Mesendoderm (in vitro differentiated cells): Measurements from ENCODE around the gene CHD6.

Experiments used
- DNase-seq: peaks from one replicate; pipeline ENCODE4 v3.0.0; 2013
- H2AK5ac ChIP-seq: 2 replicates; pipeline ENCODE4 v1.6.1; 2013; ENCODE audit warnings: low read length, inconsistent platforms
- H2BK120ac ChIP-seq: 2 replicates; pipeline ENCODE4 v1.6.1; 2013; ENCODE audit warnings: low read depth, mild to moderate bottlenecking, low read length, moderate library complexity, mixed read lengths
- H2BK15ac ChIP-seq: replicated peaks from 2 replicates; pipeline ENCODE4 v1.6.1; 2013; ENCODE audit warnings: low read depth, mild to moderate bottlenecking, moderate library complexity
- H2BK5ac ChIP-seq: 2 replicates; pipeline ENCODE4 v1.6.1; 2013; ENCODE audit warnings: low read length, inconsistent platforms
- H3K18ac ChIP-seq: 2 replicates; pipeline ENCODE4 v1.6.1; 2013; ENCODE audit warnings: mild to moderate bottlenecking, low read length, mixed read lengths
- H3K23ac ChIP-seq: one replicate; pipeline ENCODE4 v1.6.1; 2013; ENCODE audit warnings: low read length
- H3K27ac ChIP-seq: 2 replicates; pipeline ENCODE4 v1.5.1; 2013; ENCODE audit warnings: low read depth, mild to moderate bottlenecking, inconsistent platforms, low read length, moderate library complexity
- H3K27me3 ChIP-seq: 2 replicates; pipeline ENCODE4 v1.6.1; 2013; ENCODE audit warnings: low read length, control low read depth, mild to moderate bottlenecking, inconsistent platforms; ENCODE audit not compliant: insufficient read depth, poor library complexity
- H3K36me3 ChIP-seq: 2 replicates; pipeline ENCODE4 v1.6.1; 2013; ENCODE audit warnings: low read length, inconsistent platforms; ENCODE audit not compliant: control insufficient read depth, insufficient read depth
- H3K4ac ChIP-seq: one replicate; pipeline ENCODE4 v1.6.1; 2013; ENCODE audit warnings: low read depth, mild to moderate bottlenecking, low read length, moderate library complexity
- H3K4me1 ChIP-seq: 2 replicates; pipeline ENCODE4 v1.6.1; 2013; ENCODE audit warnings: low read depth, low read length, inconsistent platforms; ENCODE audit not compliant: control insufficient read depth
- H3K4me2 ChIP-seq: 2 replicates; pipeline ENCODE4 v1.6.1; 2013; ENCODE audit warnings: low read length
- H3K4me3 ChIP-seq: 2 replicates; pipeline ENCODE4 v1.5.1; 2013; ENCODE audit warnings: mild to moderate bottlenecking, low read length
- H3K56ac ChIP-seq: one replicate; pipeline ENCODE4 v1.6.1; 2013; ENCODE audit warnings: low read length
- H3K79me1 ChIP-seq: 2 replicates; pipeline ENCODE4 v1.6.1; 2013; ENCODE audit warnings: low read length, inconsistent platforms
- H3K79me2 ChIP-seq: 2 replicates; pipeline ENCODE4 v1.6.1; 2013; ENCODE audit warnings: mild to moderate bottlenecking, low read length; ENCODE audit not compliant: control insufficient read depth, insufficient read depth
- H3K9ac ChIP-seq: 2 replicates; pipeline ENCODE4 v1.6.1; 2013; ENCODE audit warnings: low read length, inconsistent platforms
- H4K5ac ChIP-seq: one replicate; pipeline ENCODE4 v1.6.1; 2013; ENCODE audit warnings: low read length
- H4K8ac ChIP-seq: one replicate; pipeline ENCODE4 v1.6.1; 2013; ENCODE audit warnings: low read depth, mild to moderate bottlenecking, control low read depth, low read length, moderate library complexity
- WGBS: extraction: QIAGEN DNeasy Blood & Tissue Kit; methylation state at CpG from one replicate; pipeline ENCODE4 v1.1.7; 2013; ENCODE audit warnings: low lambda C conversion rate, missing lambda C conversion rate; ENCODE audit not compliant: insufficient coverage; ENCODE audit errors: extremely low coverage; 5-methylcytosine and 5-hydroxymethylcytosine counted together

Gene CHD6

DNA sequence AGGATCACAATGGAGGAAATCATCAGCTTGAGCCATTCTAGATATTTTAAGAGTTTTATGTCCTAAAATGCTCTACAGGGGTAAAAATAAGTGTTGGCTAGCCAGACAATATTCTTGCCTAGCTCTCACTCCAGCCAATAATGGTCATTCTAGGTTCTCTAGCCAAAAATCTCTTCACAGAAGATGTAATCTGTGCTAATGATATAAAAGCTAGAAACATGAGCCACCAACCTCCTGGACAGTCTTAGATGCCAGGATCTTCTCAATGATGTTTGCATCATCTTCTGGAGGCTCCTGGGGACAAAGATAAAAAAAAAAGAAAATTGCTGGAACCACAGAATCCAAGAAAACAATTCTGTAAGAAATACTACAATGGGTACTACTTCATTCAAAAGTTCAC, 119.1 kb downstream of the CHD6 start:
- Histone ChIP-seq H3K56ac (no peak overlapping the region), H4K8ac (no peak overlapping the region), H3K4ac (no peak overlapping the region), H3K4me1 (no peaks in the 10 kb centered on the region), H4K5ac (no peak overlapping the region), H3K4me2 (no peak overlapping the region), H3K79me2 (no peaks in the 10 kb centered on the region), H2BK5ac (no peak overlapping the region), H3K9ac (no peak overlapping the region), H2AK5ac (no peak overlapping the region), H3K27ac (no peak overlapping the region), H2BK120ac (no peak overlapping the region), H3K36me3 (no peaks in the 10 kb centered on the region), H3K18ac (no peak overlapping the region), H2BK15ac (no peak overlapping the region), H3K79me1 (no peaks in the 10 kb centered on the region), H3K4me3 (no peak overlapping the region), H3K27me3 (no peaks in the 10 kb centered on the region), H3K23ac (no peak overlapping the region)
- no peak for DNase-seq

DNA sequence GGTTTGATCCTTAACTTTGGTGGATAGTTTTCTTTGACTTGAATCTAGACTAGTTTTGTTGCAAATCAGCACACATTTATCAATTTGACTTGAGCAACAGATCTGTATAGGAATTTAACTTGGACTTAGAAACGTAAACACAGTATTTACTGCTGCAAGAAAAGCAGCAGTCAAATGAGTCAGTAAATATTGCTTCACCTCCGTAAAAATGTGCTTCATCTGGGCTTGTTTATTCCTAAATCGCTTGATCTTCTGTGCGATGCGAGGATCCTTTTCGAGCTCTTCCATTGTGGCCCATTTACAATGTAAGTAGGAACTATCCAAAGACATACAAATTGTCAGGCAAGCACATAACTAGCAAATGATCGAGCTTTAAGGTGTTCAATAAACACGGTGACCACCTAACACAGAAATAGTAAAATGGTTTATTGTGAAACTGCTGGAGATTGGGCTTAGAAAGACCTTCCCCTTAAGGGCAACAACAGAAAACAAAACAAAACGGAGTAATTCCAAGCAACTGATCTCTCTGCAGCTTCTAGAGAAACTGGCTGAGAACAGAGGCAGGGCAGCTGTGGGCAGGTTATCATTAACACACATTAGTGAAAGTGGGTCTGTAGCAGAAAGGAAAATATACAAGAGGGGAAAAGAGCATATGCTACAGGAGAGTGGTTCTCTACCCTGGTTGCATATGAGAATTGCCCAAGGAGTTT, 120.8 kb downstream of the CHD6 start:
- Histone ChIP-seq H3K79me2 (no peaks in the 10 kb centered on the region), H3K4ac (no peak overlapping the region), H3K36me3 (no peaks in the 10 kb centered on the region), H3K18ac (no peak overlapping the region), H3K56ac (no peak overlapping the region), H2BK15ac (no peak overlapping the region), H4K5ac (no peak overlapping the region), H3K4me2 (no peak overlapping the region), H2AK5ac (no peak overlapping the region), H2BK5ac (no peak overlapping the region), H4K8ac (no peak overlapping the region), H3K23ac (no peak overlapping the region), H3K4me3 (no peak overlapping the region), H3K4me1 (no peaks in the 10 kb centered on the region), H3K27me3 (no peaks in the 10 kb centered on the region), H2BK120ac (no peak overlapping the region), H3K9ac (no peak overlapping the region), H3K27ac (no peak overlapping the region), H3K79me1 (no peaks in the 10 kb centered on the region)
- no CpG with 5 or more reads among the region's 9 CpGs for WGBS
- DNase-seq, result no peak

DNA sequence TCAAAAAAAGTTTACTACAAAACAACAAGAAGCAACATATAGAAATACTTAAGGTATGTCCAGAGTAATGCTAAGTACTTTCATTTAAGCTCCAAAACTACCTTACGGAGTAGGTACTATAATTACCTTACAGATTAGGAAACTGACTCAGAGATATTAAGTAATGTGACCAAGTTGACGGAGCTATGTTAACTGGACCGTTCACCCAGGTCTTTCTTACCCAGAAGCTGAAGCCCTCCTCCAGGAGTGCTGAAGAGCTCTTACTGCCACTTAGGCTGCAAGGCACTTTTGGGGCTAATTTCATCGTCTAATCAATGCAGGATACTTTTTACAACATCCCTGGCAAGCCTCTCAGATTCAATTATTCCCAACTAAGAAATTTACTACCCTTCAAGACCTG, 123.7 kb downstream of the CHD6 start:
- Histone ChIP-seq H3K27ac (no peak overlapping the region), H3K4me2 (no peak overlapping the region), H3K79me2 (no peaks in the 10 kb centered on the region), H2AK5ac (no peak overlapping the region), H3K9ac (no peak overlapping the region), H3K36me3 (peaks cover 2% of the 10 kb centered on the region), H3K4me1 (no peaks in the 10 kb centered on the region), H3K18ac (no peak overlapping the region), H2BK15ac (no peak overlapping the region), H2BK5ac (no peak overlapping the region), H4K5ac (no peak overlapping the region), H3K27me3 (no peaks in the 10 kb centered on the region), H4K8ac (no peak overlapping the region), H3K4me3 (no peak overlapping the region), H3K79me1 (no peaks in the 10 kb centered on the region), H3K23ac (no peak overlapping the region), H3K56ac (no peak overlapping the region), H3K4ac (no peak overlapping the region), H2BK120ac (no peak overlapping the region)
- no peak for DNase-seq
- no CpG with 5 or more reads among the region's 4 CpGs for WGBS

DNA sequence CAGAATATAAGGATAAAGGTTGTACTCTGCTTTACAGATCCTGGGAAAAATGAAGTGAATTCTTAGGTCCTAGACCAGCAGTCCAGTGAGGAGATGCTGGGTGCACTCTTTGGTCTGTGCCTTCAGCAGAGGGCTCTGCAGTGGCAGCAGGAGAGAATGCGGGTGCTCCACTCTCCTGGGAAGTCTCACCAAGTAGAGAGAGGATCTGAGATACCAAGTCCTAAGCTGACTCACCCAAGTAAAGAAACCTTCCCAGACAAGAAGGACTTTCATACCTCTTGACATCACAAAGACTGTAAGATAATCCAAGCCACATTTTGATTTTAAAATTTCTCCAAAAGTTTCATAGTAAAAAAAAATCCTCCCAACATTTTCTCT, 134.6 kb downstream of the CHD6 start:
- H3K23ac ChIP-seq, result no peak overlapping the region
- no peak overlapping the region for H3K9ac ChIP-seq
- no peak for DNase-seq
- no peak overlapping the region for H2BK5ac ChIP-seq
- H3K27ac ChIP-seq, result no peak overlapping the region
- H4K5ac ChIP-seq, result no peak overlapping the region
- no peaks in the 10 kb centered on the region for H3K4me1 ChIP-seq
- no peaks in the 10 kb centered on the region for H3K79me1 ChIP-seq
- H3K4ac ChIP-seq, result no peak overlapping the region
- no peak overlapping the region for H2AK5ac ChIP-seq
- no peak overlapping the region for H2BK15ac ChIP-seq
- H3K18ac ChIP-seq, result no peak overlapping the region
- no CpG with 5 or more reads among the region's 1 CpG for WGBS
- H4K8ac ChIP-seq, result no peak overlapping the region
- H3K36me3 ChIP-seq, result peaks cover 12% of the 10 kb centered on the region
- H3K4me2 ChIP-seq, result no peak overlapping the region
- no peak overlapping the region for H2BK120ac ChIP-seq
- H3K79me2 ChIP-seq, result no peaks in the 10 kb centered on the region
- H3K27me3 ChIP-seq, result no peaks in the 10 kb centered on the region
- H3K56ac ChIP-seq, result no peak overlapping the region
- H3K4me3 ChIP-seq, result no peak overlapping the region

DNA sequence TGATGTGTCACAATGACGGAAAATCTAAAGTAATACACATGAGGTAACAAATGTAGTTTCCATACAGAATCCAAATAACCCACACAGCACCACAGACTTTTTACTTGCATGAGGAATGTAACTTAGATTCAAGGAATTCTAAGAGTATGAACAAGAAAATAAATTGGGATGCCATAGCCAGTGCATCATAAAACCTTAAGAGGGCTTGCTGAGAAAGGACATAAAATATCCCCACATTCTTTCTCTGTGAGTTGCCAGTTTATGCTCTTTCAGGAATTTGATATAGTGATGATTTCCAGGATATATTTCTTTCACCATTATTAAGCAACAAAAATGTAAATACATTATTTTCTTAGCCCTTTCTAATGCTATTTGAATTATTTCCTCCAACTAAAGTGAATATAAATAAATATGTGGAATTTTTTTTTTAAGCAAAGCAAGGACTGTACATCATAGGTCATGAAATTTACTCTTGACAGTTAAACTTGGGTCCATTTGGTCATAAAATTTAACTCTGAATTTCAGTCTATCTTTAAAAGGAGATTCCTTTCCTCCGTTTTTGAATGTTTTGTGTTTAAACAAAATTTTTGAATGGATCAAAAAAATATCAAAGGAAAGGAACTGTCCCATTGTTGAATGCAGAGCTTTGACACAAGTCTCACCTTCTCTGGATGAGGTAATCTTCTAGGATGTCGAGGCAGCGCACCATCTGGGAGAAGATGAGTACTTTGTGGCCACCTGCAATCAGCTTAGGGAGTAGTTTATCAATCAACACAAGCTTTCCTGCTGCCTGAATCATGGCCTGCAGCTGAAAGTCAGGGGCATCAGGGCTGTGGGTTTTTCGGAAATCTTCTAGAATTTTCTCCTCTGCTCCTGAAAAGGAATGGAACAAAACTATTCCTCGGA, 135.3 kb downstream of the CHD6 start:
- Histone ChIP-seq H3K56ac (no peak overlapping the region), H3K4me2 (no peak overlapping the region), H3K23ac (no peak overlapping the region), H3K4ac (no peak overlapping the region), H2BK15ac (no peak overlapping the region), H3K4me3 (no peak overlapping the region), H3K9ac (no peak overlapping the region), H4K5ac (no peak overlapping the region), H3K79me2 (no peaks in the 10 kb centered on the region), H3K36me3 (peaks cover 12% of the 10 kb centered on the region), H3K18ac (no peak overlapping the region), H2AK5ac (no peak overlapping the region), H4K8ac (no peak overlapping the region), H2BK5ac (no peak overlapping the region), H3K79me1 (no peaks in the 10 kb centered on the region), H2BK120ac (no peak overlapping the region), H3K4me1 (peaks cover 3% of the 10 kb centered on the region), H3K27ac (no peak overlapping the region), H3K27me3 (no peaks in the 10 kb centered on the region)
- no CpG with 5 or more reads among the region's 6 CpGs for WGBS
- no peak for DNase-seq
